GM12878 (cell line): Measurements from ENCODE around the gene KCTD14. TPM values are rescaled to one million over a fixed set of nuclear protein-coding genes. Genes with fewer than 3 reads are reported as not detected.

Source experiments
- CUX1 ChIP-seq: IDR thresholded peaks from 2 replicates; pipeline ENCODE4 v1.6.1; 2012; ENCODE audit warnings: improper control_type of control experiment, low read depth, low read length; ENCODE audit not compliant: insufficient replicate concordance
- ETV6 ChIP-seq, 2 experiments: fragments of 450-650 bp in 1 of 2; IDR thresholded peaks in 1 of 2; conservative IDR thresholded peaks in 1 of 2; 2 replicates each; pipeline ENCODE4 v1.6.1; 2014; ENCODE audit warnings: antibody characterized with exemption in 1 of 2, borderline replicate concordance in 1 of 2, low read depth in 1 of 2, mild to moderate bottlenecking in 1 of 2, moderate library complexity in 1 of 2
- EZH2 ChIP-seq: IDR thresholded peaks from 2 replicates; pipeline ENCODE4 v1.6.1; 2012; ENCODE audit warnings: low read depth, mild to moderate bottlenecking, control low read depth, inconsistent platforms, low read length, borderline replicate concordance; ENCODE audit not compliant: control insufficient read depth
- HDGF ChIP-seq: fragments of 450-650 bp; IDR thresholded peaks from 2 replicates; pipeline ENCODE4 v1.6.1; 2016; ENCODE audit warnings: antibody characterized with exemption
- NFYB ChIP-seq: IDR thresholded peaks from 2 replicates; pipeline ENCODE4 v1.6.1; 2011; ENCODE audit warnings: low read depth, mild to moderate bottlenecking, low read length, improper control_type of control experiment, moderate library complexity; ENCODE audit not compliant: insufficient read depth
- PKNOX1 ChIP-seq: fragments of 450-650 bp; IDR thresholded peaks from 2 replicates; pipeline ENCODE4 v1.6.1; 2016; ENCODE audit warnings: mild to moderate bottlenecking
- RB1 ChIP-seq: fragments of 450-650 bp; formaldehyde crosslinking; IDR thresholded peaks from 2 replicates; pipeline ENCODE4 v1.6.1; 2017; ENCODE audit warnings: mild to moderate bottlenecking, borderline replicate concordance
- TCF7 ChIP-seq: IDR thresholded peaks from 2 replicates; pipeline ENCODE4 v1.6.1; 2014; ENCODE audit warnings: antibody characterized with exemption, borderline replicate concordance
- USF1 ChIP-seq: IDR thresholded peaks from 2 replicates; pipeline ENCODE4 v1.6.1; 2011; ENCODE audit warnings: borderline replicate concordance, low read depth, mild to moderate bottlenecking, moderate library complexity, mixed read lengths, low read length; ENCODE audit not compliant: insufficient read depth; ENCODE audit errors: extremely low read length
- ZBED1 ChIP-seq: IDR thresholded peaks from 2 replicates; pipeline ENCODE4 v1.6.1; 2016; ENCODE audit warnings: borderline replicate concordance
- ZBTB40 ChIP-seq: fragments of 450-650 bp; IDR thresholded peaks from 2 replicates; pipeline ENCODE4 v1.6.1; 2016; ENCODE audit warnings: mild to moderate bottlenecking, moderate library complexity, borderline replicate concordance
- ZNF274 ChIP-seq: IDR thresholded peaks from one replicate; pipeline ENCODE4 v1.8.0; 2011; ENCODE audit not compliant: insufficient read length, insufficient read depth
- polyA plus RNA-seq, 11 experiments: library from polyadenylated mRNA; depleted of rRNA in 4 of 11; unstranded in 6 of 11; stranded (reverse) in 5 of 11; fragments of >200 nt; fragmentation: Nextera tagmentation in 4 of 11; fragmentation: Illumina TruSeq in 1 of 11; extraction: Ambion mirVana in 4 of 11; extraction: Trizol in 1 of 11; gene quantifications; 1 replicate in 1 of 11; 2 replicates in 10 of 11; pipeline versions ENCODE4 v1.2.1 to v1.2.3, GENCODE V29; 2011 to 2016; ENCODE audit warnings: inconsistent platforms in 2 of 11, missing spikeins in 2 of 11, low read depth in 1 of 11
- total RNA-seq, 4 experiments: library from RNA; depleted of rRNA in 3 of 4; stranded (reverse); fragments of >200 nt in 3 of 4; fragmentation: Illumina TruSeq in 1 of 4; extraction: Trizol in 1 of 4; gene quantifications; 2 replicates each; pipeline versions ENCODE4 v1.2.1 to v1.2.3, GENCODE V29; 2013 to 2021

KCTD14 gene
- total and polyA plus RNA-seq, 10 of the 15 experiments (the other 5 are each of a cell fraction or from before 2014, with no cell fraction given) = 0.11 to 0.63 (median 0.48) TPM

- peak; percentile 94 for TF ChIP-seq ZBTB40
- peak; percentile 97 for TF ChIP-seq HDGF
- no peak; the same call in 1 of the 2 replicates for TF ChIP-seq TCF7
- TF ChIP-seq CUX1 = no peak
- no peak for TF ChIP-seq USF1
- no peak for TF ChIP-seq EZH2
- no peak for TF ChIP-seq ZNF274
- peak; percentile 99 for TF ChIP-seq PKNOX1
- peak; percentile 33; the same call in 1 of the 2 replicates for TF ChIP-seq RB1
- peak in 1 of 2 experiments; percentile 63; a peak in 1 of 4 replicates for TF ChIP-seq ETV6 (conservative IDR thresholded peaks at IDR 0.05 in 1 of 2, IDR thresholded peaks at IDR 0.05 in 1 of 2; ENCODE audit: borderline replicate concordance in 1 of 2, low read depth in 1 of 2)
- peak; percentile 98 for TF ChIP-seq NFYB
- TF ChIP-seq ZBED1 = no peak
These were observed 28.4 kb downstream of the KCTD14 start, which contains the start of gene INTS4 (continued) for GRCh38 chr11:77994434-77995362.
